8988T (cell line): ENCODE measurements around the gene IQCK.

Experiments
- DNase-seq: peaks from one replicate; pipeline ENCODE4 v3.0.0; 2011

Gene IQCK

DNA sequence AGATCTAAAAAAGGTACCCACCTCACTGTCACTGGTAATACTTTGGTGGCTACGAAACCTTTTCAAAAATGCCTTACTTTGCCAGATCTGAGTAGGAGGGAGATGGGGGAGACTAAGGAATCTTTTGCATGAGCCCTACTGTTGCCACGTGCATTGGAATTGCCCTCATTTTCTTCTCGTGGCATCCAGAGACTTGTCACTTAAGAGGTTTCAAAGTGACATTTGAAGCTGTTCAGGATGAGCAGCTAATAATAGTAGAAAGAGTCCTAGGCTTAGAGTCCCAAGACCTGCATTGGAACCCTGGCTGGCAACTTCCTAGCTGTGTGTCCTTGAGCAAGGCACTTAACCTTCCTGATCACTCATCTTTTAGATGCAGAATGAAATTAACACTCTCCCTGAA lies 123.1 kb downstream of the IQCK start:
- DNase-seq, result no peak

- DNase-seq, result no peak
These were observed 124.5 kb downstream of the IQCK start for GRCh38 chr16:19842426-19843157.

DNA sequence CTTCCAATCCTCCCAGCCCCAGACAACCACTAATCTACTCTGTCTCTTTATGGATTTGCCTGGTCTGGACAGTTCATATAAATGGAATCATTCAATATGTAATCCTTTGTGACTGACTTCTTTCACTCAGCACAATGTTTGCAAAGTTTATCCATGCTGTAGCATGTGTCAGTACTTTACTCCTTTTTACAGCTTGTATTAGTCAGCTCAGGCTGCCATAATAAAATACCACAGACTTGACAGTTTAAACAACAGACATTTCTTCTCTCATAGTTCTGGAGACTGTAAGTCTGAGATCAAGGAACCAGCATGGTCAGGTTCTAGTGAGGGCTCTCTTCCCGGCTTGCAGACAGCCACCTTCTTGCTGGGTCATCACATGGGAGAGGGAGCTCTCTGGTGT lies 125.3 kb downstream of the IQCK start:
- no peak for DNase-seq

- DNase-seq, result no peak
These were observed 127.0 kb downstream of the IQCK start for GRCh38 chr16:19844945-19845641.

GRCh38 chr16:19846436-19846835 lies 128.4 kb downstream of the IQCK start:
- DNase-seq, result no peak

DNA sequence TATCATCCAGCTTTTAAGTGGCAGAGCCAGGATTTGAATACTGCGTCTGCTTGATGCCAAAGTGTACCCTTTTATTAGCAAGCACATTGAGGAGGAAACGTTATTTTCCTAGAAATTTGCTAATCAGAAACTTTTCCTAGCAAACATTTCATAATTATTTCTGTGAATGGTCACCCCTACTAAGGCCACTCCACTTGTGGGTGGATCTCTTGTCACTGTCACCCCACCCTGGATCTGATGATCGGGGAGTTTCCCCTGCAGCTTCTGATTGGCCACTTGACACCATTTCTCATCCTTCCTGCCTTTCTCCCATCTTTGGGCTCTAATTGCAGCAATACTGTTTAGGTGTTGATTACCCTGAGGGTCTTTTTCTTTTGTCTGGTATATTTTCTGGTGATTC lies 130.7 kb downstream of the IQCK start:
- no peak for DNase-seq

DNA sequence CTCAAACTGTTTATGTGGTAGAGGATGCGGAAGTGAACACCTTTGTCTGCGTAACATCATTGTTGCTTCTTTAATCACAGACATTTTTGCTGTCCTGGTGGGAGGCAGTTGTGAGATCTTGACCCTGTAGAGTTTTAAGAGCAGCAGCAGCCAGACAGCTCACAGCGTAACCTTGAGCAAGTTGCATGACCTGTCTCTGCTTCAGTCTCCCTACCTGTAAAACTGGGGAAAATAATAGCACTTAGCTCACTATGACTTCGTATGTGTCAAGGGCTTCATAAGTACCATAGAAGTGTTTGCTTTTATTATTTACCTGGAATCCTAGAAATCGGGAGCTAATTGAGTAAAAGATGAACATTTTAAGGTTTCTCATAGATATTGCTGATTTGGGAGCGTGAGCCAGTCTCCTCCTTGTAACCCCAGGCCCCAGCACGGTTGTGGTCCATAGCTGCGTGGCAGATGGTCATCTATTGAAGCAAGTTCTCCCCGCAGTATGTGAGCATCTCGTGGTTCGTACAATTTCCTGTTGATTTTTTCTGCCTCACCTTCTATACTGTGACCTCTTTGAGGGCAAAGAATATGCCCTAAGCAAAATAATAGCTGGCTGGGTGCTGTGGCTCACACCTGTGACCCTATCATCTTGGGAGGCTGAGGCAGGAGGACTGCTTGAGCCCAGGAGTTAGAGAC lies 132.2 kb downstream of the IQCK start:
- no peak for DNase-seq

DNA sequence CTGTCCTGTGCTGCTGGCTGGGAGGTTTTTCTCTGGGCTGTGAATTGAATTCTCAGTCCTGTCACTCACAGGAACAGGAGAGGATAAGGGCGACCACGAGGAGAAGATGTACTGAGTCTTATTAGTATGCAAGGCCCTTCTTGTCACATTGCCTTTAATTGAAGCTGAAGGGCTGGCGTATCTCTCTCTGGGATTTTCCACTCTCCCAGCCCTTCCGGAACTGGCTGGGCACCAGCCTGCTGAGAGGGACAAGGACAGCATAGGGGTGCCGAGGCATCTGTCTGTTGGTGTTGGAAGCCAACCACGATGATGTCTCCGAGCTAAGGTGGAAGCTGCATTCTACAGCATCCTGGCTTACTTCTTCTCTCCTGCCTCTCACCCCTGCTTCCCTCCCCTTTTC lies 133.4 kb downstream of the IQCK start:
- no peak for DNase-seq

GRCh38 chr16:19853132-19853741 lies 135.2 kb downstream of the IQCK start:
- DNase-seq, result no peak

- DNase-seq, result no peak
These were observed 135.9 kb downstream of the IQCK start for GRCh38 chr16:19853742-19854542.

GRCh38 chr16:19854543-19854876 lies 136.4 kb downstream of the IQCK start:
- no peak for DNase-seq

DNA sequence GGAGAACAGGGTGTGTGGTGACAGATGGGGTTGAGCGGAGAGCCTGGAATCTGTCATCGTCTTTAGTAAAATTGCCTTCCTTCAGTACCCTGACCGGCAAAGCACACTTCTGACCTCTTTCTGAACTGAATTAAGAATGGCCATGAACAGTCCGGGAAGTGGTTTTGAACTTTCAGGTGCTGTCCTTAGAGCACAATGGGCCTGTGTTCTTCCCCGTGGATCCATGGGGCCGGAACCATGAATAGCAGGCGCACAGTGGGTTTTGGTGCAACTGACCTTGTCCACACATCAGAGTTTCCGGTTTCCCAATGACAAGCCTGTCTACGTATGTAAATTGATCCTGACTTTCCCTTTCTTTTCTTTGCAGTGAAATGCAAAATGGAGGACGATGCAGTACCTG lies 138.0 kb downstream of the IQCK start:
- DNase-seq, result no peak

DNA sequence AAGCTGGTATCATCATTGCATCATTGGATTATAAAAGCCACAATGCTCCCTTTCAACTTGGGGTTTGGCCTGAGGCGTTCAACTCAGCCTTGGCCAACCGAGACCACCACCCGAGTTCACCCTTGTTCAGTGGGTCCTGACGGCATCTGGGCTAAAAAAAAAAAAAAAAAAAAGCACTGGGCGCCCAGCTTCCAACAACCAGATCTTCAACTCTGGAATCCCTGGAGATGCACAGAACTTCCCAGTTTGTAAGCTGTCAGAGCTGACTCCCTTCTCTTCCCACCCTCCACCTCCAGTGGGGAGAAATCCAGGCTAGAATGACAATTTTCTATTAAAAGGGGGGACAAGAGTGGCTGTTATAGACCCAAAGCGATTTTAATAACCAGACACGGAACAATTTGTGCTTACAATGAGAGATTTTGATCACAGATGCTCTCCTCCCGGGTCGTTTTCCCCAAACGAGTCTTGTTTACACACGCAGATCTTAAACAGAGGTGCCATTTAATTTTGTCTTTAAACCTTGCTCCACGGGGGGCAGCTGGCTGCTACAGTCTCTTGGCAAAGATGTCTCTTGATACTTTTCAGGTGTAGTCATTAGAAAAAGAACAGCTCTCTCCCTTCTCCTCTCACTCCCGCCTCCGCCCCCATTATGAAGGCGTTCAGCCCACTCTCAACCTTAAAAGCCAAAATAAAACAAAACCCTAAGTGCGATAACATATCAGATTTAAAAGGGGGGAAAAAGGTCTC lies 139.7 kb downstream of the IQCK start:
- DNase-seq, result no peak

DNA sequence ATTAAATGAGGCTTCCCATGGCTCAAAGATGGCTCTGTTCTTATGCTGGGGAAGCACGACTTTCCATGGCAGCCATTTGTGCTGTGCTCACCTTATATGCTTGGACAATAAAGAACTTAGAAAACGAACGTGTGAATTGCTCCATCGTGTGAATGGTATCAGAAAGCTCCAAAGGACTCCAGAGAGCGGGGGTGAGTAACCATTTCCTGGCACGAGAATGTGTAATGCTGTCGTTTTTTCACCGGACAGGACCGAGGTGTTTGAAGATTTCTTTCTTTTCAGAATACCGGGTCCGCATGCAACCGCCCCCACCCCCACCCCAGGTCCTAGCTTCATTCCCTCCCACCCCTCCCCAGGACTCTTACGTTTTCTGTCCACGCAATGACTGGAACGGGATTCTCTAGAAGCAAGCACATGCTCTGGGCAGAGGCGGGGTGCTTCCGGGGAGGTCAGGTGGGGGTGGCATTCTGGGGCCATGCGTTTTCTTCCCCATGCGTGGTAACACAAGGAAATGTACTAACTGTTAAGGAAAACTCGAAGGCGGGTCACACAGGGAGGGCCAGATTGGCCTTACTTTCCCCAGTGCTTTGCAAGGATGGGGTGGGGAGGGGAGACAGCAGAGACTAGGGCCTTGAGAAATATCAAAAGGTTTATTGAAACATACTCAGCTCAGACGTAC lies 140.4 kb downstream of the IQCK start:
- DNase-seq, result no peak

- no peak for DNase-seq
These were observed 141.1 kb downstream of the IQCK start for GRCh38 chr16:19859166-19859565.

GRCh38 chr16:19859603-19860002 lies 141.5 kb downstream of the IQCK start:
- no peak for DNase-seq

- DNase-seq, result no peak
These were observed 142.3 kb downstream of the IQCK start for GRCh38 chr16:19860166-19861041.

- no peak for DNase-seq
These were observed 143.1 kb downstream of the IQCK start for GRCh38 chr16:19861133-19861532.

DNA sequence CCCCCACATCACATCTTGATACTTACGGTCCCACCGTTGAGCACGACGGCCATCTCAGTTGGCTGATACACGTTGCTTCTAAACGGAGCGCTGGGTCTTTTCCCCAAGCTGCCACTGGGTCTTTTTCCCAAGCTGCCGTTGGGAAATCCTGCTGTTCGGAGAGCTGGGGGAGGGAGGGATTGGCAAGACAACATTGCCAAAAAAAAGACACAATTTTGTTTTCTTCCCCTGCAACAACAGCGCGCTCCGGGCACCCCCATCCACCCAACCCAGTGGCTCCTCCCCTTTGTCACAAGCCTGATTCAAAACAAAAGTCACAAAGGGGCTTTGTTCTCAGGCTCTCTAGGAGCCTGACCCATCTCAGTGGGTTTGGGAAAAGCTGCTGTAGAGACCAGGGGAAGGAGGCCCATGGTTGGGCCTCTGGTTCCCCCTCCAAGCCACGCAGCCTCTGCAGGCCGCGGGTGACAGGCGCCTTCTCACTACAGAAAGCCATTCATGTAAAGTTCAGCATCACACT lies 143.8 kb downstream of the IQCK start:
- DNase-seq, result no peak

GRCh38 chr16:19863990-19864389 lies 145.9 kb downstream of the IQCK start:
- no peak for DNase-seq
